Mucosa of descending colon (tissue), 3 donors: ENCODE measurements around the gene FCN3. TPM values are rescaled to one million over a fixed set of nuclear protein-coding genes. Genes with fewer than 3 reads are reported as not detected.

Experiments
- ATAC-seq: fragments of 200-7000 bp; cut with Tn5 transposase; one replicate; pipeline ENCODE4 v1.9.1; 2020; ENCODE audit warnings: mild to moderate bottlenecking, moderate library complexity
- DNase-seq, 3 donors: peaks; one replicate each; pipeline ENCODE4 v3.0.0-alpha.2; 2020
- H3K36me3 ChIP-seq: fragments of 200-600 bp; one replicate; pipeline ENCODE4 v1.8.0; 2021; ENCODE audit warnings: low read depth, mild to moderate bottlenecking
- H3K4me1 ChIP-seq: fragments of 200-600 bp; one replicate; pipeline ENCODE4 v1.8.0; 2021; ENCODE audit warnings: low read depth, mild to moderate bottlenecking
- H3K4me3 ChIP-seq: fragments of 200-600 bp; one replicate; pipeline ENCODE4 v1.8.0; 2021; ENCODE audit warnings: mild to moderate bottlenecking
- H3K9me3 ChIP-seq: fragments of 200-600 bp; one replicate; pipeline ENCODE4 v1.8.0; 2021; ENCODE audit warnings: mild to moderate bottlenecking
- intact Hi-C, 2 donors: fragments of 100-400 bp; cut with DNase I in 1 of 2; cut with micrococcal nuclease in 1 of 2; formaldehyde crosslinking; loops; one replicate each; pipeline versions ENCODE4 v1.11.0 to v1.11.1; 2022; cut with DNase I, micrococcal nuclease
- total RNA-seq, 3 donors: library from RNA; stranded (reverse); fragmentation: NEBNext Ultra II Directional in 2 of 3; extraction: Animal tissue kit (Norgen Biotek cat#: 25700) in 2 of 3; gene quantifications; one replicate each; pipeline versions ENCODE4 v1.2.1 to v1.2.4, GENCODE V29; 2021 to 2023
- TF ChIP-seq, protein P1 (sequence below): fragments of 200-600 bp; IDR thresholded peaks from one replicate; pipeline ENCODE4 v1.8.0; 2022; ENCODE audit warnings: antibody characterized with exemption, mild to moderate bottlenecking
- donor health status: DM: no; HTN: no; CAD: no; lungs with moderate emphysema.
- donor health status: DM: no; HTN: no; CAD: no.
- donor health status: DM: no; HTN: yes; CAD: no.

FCN3 gene
- total RNA-seq, 3 donors from 2014 or later = 0.60 to 0.79 TPM; not detected in 1

DNA sequence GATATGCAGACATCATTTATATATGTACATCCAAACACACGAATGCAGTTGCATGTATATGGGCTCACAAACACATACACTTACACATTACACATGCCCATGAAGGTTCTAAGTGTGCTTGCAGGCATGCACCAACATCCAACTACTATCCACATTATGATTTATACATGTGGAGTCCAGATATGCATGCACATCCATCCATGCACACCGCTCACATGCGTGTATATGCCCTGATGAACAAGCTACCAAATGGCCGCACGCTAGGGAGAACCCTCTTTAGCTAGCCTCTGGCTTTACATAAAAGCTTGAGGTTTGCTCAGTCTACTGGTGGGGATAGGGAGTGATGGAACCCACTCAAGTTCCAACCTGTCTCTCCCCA lies 26.3 kb upstream of the FCN3 start:
- TF ChIP-seq, protein P1, sequence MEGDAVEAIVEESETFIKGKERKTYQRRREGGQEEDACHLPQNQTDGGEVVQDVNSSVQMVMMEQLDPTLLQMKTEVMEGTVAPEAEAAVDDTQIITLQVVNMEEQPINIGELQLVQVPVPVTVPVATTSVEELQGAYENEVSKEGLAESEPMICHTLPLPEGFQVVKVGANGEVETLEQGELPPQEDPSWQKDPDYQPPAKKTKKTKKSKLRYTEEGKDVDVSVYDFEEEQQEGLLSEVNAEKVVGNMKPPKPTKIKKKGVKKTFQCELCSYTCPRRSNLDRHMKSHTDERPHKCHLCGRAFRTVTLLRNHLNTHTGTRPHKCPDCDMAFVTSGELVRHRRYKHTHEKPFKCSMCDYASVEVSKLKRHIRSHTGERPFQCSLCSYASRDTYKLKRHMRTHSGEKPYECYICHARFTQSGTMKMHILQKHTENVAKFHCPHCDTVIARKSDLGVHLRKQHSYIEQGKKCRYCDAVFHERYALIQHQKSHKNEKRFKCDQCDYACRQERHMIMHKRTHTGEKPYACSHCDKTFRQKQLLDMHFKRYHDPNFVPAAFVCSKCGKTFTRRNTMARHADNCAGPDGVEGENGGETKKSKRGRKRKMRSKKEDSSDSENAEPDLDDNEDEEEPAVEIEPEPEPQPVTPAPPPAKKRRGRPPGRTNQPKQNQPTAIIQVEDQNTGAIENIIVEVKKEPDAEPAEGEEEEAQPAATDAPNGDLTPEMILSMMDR = no peak
- intact Hi-C loops = loop anchor here in 1 of 2 donors (5.0 kb wide), 1 partner anchor 201 kb away; the partner anchor contains the start of gene AHDC1
- Histone ChIP-seq H3K9me3 (no peaks in the 10 kb centered on the region), H3K4me3 (no peak overlapping the region), H3K36me3 (no peaks in the 10 kb centered on the region), H3K4me1 (peaks cover 25% of the 10 kb centered on the region)
- ATAC-seq (no peak), DNase-seq (no peak)

DNA sequence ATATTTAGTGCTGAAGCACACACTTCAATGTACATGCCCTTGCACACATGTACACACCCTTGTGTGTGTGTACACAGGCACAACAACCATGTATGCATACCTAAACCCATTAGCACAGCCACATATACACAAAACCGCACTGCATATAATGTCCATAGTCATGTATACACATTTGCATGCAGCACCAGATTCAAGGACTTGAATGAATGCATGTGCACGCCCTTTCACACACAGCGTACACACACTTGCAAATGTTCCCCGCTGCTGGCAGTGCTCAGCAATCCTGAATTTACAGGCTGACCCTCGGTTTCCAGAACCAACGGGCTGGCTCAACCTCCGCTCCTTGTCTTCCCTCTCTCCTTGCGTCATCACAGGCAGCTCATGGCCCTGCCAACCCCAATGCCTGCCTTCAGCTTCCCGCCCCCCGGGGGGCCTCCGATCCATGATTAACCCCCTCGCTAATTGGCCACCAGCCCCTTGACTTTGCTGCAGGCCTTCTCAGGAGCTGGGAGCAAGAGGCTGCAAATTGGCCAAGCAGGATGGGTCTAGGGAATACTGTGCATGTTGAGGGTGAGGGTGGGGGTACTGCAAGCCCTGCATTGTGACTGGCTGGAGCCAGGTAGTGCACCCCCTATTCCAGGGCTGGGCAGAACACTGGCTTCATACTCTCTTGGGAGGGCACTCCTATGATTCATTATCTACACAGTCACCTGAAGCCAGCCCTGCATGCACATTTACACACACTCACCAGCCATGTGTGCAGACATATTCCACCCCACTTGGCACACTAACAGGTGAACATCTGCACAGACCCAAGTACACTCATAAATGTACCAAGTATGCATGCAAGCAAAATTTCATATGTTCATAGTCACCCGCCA lies 25.7 kb upstream of the FCN3 start:
- Histone ChIP-seq H3K9me3 (no peaks in the 10 kb centered on the region), H3K4me3 (no peak overlapping the region), H3K36me3 (no peaks in the 10 kb centered on the region), H3K4me1 (peaks cover 25% of the 10 kb centered on the region)
- DNase-seq (no peak), ATAC-seq (no peak)
- TF ChIP-seq, protein P1 = no peak
- intact Hi-C loops = loop anchor here in 1 of 2 donors (5.0 kb wide), 1 partner anchor 202 kb away; the partner anchor contains the start of gene AHDC1

DNA sequence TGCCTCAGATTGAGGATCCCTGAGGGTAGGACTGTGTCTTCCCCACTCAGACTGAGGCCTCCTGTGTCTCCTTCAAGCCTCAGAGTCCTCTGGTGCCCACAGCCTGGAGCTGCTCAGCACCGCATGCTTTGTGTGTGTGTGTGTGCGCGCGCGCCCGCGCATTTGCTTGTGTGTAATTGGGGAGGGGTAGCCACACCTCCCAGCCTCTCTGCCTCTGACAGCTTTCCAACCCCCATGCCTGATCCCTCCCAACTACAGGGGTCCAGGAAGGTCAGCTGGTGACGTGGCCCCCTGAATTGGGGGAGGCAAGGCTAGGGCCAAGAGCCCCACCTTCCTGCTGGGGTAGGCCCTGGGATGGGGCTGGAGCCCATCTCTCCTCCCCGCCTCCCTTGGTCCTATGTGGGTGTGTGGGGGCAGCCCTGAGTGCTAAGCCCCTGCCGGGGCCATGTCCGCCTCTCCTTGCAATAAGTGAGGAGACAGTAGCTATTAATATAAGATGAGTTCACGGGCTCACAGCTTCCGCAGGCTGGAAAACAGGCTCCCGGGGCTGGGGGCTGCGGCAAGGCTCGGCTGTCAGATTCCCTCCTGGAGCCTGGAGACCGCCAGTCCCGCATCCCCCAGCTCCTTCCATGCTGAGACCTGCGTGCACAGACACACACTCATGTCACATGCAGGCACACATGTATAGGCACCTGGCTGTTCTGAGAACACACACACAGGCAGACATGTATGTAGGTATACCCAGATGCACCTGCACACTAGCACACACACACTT lies 24.8 kb upstream of the FCN3 start:
- DNase-seq (no peak), ATAC-seq (no peak)
- TF ChIP-seq, protein P1 = no peak
- intact Hi-C loops = loop anchor here in 1 of 2 donors (5.0 kb wide), 1 partner anchor 203 kb away; the partner anchor contains the start of gene AHDC1
- H3K36me3 ChIP-seq = no peaks in the 10 kb centered on the region
- H3K4me3 ChIP-seq = no peak overlapping the region
- peaks cover 21% of the 10 kb centered on the region for H3K4me1 ChIP-seq
- no peaks in the 10 kb centered on the region for H3K9me3 ChIP-seq

DNA sequence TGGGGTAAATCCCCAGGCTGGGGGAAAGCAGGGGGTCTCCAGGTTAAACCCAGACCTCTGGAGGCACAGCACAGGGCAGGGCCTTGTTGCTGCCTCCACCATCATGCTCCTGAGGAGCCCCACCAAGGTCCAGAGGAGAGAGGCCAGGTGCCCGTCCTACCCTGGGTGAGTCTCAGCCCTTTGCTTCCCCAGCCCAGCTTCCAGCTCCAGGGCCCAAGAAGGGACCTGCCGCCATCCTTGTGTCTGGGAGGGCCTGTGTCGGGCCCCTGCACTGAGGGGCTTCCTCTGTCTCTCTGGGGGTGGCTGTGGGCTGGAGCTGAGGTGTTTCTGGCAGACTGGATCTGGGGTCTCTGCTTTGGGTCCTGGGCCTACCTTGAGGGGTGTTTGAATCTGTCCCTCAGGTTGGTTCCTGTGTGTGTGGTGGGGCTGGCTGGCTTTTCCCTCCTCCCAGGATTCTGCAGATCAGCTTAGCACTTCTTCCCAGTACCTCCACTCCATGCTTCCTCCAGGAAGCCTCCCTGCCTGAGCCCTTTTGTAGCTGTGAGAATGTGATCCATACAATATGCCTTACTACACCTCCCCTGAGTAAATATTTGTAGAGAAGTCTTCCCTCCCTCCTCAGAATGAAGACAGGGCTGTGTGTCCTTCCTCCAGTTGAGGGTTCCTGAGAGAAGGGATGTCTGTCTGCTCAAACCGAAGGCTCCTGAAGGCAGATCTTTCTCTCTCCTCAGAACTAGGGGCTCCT lies 24.0 kb upstream of the FCN3 start:
- intact Hi-C loops = no loop called here
- Histone ChIP-seq H3K4me1 (peaks cover 21% of the 10 kb centered on the region), H3K36me3 (no peaks in the 10 kb centered on the region), H3K4me3 (no peak overlapping the region), H3K9me3 (no peaks in the 10 kb centered on the region)
- TF ChIP-seq, protein P1 = no peak
- DNase-seq = no peak
- no peak for ATAC-seq

DNA sequence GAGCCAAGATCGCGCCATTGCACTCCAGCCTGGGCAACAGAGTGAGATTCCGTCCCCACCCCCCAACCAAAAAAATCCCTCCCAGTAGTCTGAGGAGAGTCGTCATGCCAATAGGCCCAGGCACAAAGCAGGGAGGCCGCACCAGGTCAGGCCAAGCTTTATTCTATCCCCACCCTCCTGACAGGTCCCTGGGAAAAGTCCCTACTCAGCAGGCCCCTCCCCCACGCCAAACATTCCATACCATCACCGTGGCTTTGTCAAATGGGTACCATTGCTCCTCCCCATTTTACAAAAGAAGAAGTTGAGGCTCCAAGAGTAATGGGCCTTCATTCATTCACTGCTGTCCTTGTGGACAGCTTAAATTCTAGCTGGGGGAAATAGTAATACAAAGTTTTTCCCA lies 23.1 kb upstream of the FCN3 start:
- H3K36me3 ChIP-seq = no peaks in the 10 kb centered on the region
- intact Hi-C loops = no loop called here
- H3K4me3 ChIP-seq = no peak overlapping the region
- H3K9me3 ChIP-seq = no peaks in the 10 kb centered on the region
- ATAC-seq (no peak), DNase-seq (no peak)
- TF ChIP-seq, protein P1 = no peak
- peaks cover 16% of the 10 kb centered on the region for H3K4me1 ChIP-seq
